SK-N-SH (cell line): ENCODE data around the gene CAPS2.

Experiments used
- FOXM1 ChIP-seq: IDR thresholded peaks from 2 replicates; pipeline ENCODE4 v1.4.0; 2012; ENCODE audit warnings: low read depth, mild to moderate bottlenecking
- GABPA ChIP-seq: IDR thresholded peaks from 2 replicates; pipeline ENCODE4 v1.4.0; 2012; ENCODE audit warnings: low read depth, mild to moderate bottlenecking
- NRF1 ChIP-seq: IDR thresholded peaks from 2 replicates; pipeline ENCODE4 v1.6.1; 2012; ENCODE audit warnings: low read depth, mild to moderate bottlenecking, low read length
- RXRA ChIP-seq: IDR thresholded peaks from 2 replicates; pipeline ENCODE4 v1.4.0; 2012; ENCODE audit warnings: low read depth, mild to moderate bottlenecking, borderline replicate concordance
- TCF12 ChIP-seq: IDR thresholded peaks from 2 replicates; pipeline ENCODE4 v1.4.0; 2012
- YY1 ChIP-seq: IDR thresholded peaks from 2 replicates; pipeline ENCODE4 v1.4.0; 2012; ENCODE audit warnings: low read depth, mild to moderate bottlenecking
- TF ChIP-seq, protein P1 (sequence below): fragments of 200-600 bp; sonication (generic); IDR thresholded peaks from 2 replicates; pipeline ENCODE4 v1.6.1; 2017; ENCODE audit warnings: antibody characterized with exemption, mild to moderate bottlenecking, moderate library complexity

DNA sequence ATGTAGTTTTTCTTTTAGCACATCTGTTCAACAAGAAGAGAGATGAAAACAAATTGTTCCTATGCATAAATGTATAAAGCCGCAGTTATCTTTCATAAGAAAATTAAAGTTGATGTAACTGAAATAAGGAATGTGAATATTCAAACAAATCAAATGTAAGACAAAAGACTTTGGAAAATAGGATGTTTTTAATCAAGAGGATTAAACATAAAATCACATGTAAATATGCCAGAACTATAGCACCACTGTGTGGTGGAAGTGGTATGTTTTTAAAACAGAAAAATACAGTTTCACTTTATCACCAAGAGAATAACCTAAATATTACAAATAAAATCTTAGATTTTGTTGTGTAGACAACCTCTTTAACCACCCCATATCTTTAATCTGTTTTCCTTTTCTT lies 40.4 kb downstream of the CAPS2 start:
- TF ChIP-seq GABPA (no peak), NRF1 (no peak), FOXM1 (no peak), RXRA (no peak), YY1 (no peak), TCF12 (no peak)
- TF ChIP-seq, protein P1, sequence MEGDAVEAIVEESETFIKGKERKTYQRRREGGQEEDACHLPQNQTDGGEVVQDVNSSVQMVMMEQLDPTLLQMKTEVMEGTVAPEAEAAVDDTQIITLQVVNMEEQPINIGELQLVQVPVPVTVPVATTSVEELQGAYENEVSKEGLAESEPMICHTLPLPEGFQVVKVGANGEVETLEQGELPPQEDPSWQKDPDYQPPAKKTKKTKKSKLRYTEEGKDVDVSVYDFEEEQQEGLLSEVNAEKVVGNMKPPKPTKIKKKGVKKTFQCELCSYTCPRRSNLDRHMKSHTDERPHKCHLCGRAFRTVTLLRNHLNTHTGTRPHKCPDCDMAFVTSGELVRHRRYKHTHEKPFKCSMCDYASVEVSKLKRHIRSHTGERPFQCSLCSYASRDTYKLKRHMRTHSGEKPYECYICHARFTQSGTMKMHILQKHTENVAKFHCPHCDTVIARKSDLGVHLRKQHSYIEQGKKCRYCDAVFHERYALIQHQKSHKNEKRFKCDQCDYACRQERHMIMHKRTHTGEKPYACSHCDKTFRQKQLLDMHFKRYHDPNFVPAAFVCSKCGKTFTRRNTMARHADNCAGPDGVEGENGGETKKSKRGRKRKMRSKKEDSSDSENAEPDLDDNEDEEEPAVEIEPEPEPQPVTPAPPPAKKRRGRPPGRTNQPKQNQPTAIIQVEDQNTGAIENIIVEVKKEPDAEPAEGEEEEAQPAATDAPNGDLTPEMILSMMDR = peak; percentile 67
